22Rv1 (cell line): ENCODE measurements around the gene MYO10.

ENCODE experiments used
- CTCF ChIP-seq: fragments of 450-650 bp; IDR thresholded peaks from 2 replicates; pipeline ENCODE4 v1.5.1; 2017; ENCODE audit warnings: mild to moderate bottlenecking
- ZFX ChIP-seq: fragments of 450-650 bp; IDR thresholded peaks from 2 replicates; pipeline ENCODE4 v1.6.1; 2017; ENCODE audit warnings: antibody characterized with exemption, borderline replicate concordance

- TF ChIP-seq CTCF (no peak; the same call in 1 of the 2 replicates), ZFX (no peak)
Measured at GRCh38 chr5:16740811-16741392, 195.2 kb downstream of the MYO10 start.
